Astrocyte of the cerebellum (primary cell): ENCODE results near the gene KCND3.

Experiments
- DNase-seq: peaks from one replicate; pipeline ENCODE4 v3.0.0-alpha.2; 2011; ENCODE audit warnings: low read depth
- H3K4me3 ChIP-seq: 2 replicates; pipeline ENCODE4 v1.5.1; 2011; ENCODE audit warnings: mild to moderate bottlenecking, low read depth, low read length, moderate library complexity
- CTCF ChIP-seq: IDR thresholded peaks from 2 replicates; pipeline ENCODE4 v1.5.1; 2012; ENCODE audit warnings: low read length, low read depth, moderate library complexity, mild to moderate bottlenecking; ENCODE audit errors: missing control alignments
- in situ Hi-C: cut with HindIII; loops from 2 replicates; pipeline ENCODE4 v1.10.0; 2017; ENCODE audit warnings: low sequenced_read_pairs

Gene KCND3

GRCh38 chr1:111852261-111852721, 137.2 kb downstream of the KCND3 start:
- TF ChIP-seq CTCF = no peak

DNA sequence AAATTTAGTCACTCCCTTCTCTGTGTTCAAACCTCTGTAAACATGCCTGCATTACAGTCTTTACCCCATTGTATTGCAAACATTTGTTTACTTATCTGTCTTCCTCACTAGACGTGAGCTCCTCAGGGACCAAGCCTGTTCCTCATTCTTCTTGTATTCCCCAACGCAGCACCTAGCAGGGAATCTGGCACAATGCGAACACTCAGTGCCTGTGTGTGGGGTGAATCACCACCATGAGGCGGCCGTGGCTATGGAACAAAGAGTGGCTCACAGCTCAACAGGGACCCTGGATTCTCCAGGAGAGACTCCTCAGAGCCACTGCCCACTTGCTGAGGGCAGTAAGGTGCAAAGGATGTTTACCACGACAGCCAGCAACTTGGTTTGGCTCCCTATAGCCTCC, 137.9 kb downstream of the KCND3 start:
- TF ChIP-seq CTCF = no peak
- DNase-seq = no peak
- in situ Hi-C loops = no loop called here
- H3K4me3 ChIP-seq = no peak overlapping the region

More at GRCh38 chr1:111852261-111852721, 137.2 kb downstream of the KCND3 start:
- in situ Hi-C loops = no loop called here
- no peak for DNase-seq
- no peak overlapping the region for H3K4me3 ChIP-seq

DNA sequence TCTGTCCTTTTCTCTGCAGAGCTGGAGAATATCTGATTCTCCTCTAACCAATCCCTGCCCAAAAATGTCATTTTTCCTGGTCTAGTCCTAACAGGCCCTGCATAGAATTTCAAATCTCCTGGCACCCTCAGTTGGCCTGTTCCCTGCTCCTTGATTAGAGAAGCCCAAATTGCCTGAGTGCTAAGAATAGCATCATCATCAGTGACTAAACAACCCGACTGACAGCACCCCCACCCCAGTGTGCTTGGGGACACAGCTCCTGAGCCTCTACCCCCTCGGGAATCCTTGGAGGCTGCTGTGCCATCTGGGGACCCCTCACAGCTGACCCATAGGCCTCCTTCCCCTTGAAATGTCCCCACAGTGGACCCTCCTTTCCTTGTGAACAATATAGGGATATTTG, 139.4 kb downstream of the KCND3 start:
- in situ Hi-C loops = no loop called here
- no peak for TF ChIP-seq CTCF
- H3K4me3 ChIP-seq = no peak overlapping the region
- DNase-seq = no peak

- in situ Hi-C loops = no loop called here
- no peak overlapping the region for H3K4me3 ChIP-seq
- no peak for TF ChIP-seq CTCF
- no peak for DNase-seq
These were observed 140.5 kb downstream of the KCND3 start for GRCh38 chr1:111848852-111849545.

- no peak for DNase-seq
- no peak overlapping the region for H3K4me3 ChIP-seq
- TF ChIP-seq CTCF = no peak
- in situ Hi-C loops = no loop called here
These were observed 142.0 kb downstream of the KCND3 start for GRCh38 chr1:111847466-111847865.

GRCh38 chr1:111846842-111847241, 142.6 kb downstream of the KCND3 start:
- H3K4me3 ChIP-seq = no peak overlapping the region
- in situ Hi-C loops = no loop called here
- TF ChIP-seq CTCF = no peak
- DNase-seq = no peak
